SK-N-MC (cell line): ENCODE measurements around the gene ULK4.

ENCODE experiments used
- EZH2 ChIP-seq: fragments of 200-600 bp; sonication (generic); IDR thresholded peaks from one replicate; pipeline ENCODE4 v1.6.1; 2017; ENCODE audit warnings: antibody characterized with exemption
- FOXP2 ChIP-seq: optimal IDR thresholded peaks from 2 replicates; pipeline ENCODE3; 2011; ENCODE audit warnings: mild to moderate bottlenecking, moderate library complexity; ENCODE audit not compliant: insufficient read depth; ENCODE audit errors: extremely low read length, control extremely low read depth
- POLR2AphosphoS5 ChIP-seq: IDR thresholded peaks from 2 replicates; pipeline ENCODE4 v1.6.1; 2012; ENCODE audit warnings: mild to moderate bottlenecking, low read depth, low read length, borderline replicate concordance

- no peak for TF ChIP-seq EZH2
- no peak for TF ChIP-seq POLR2AphosphoS5
- TF ChIP-seq FOXP2: no peak
These were observed 383.1 kb downstream of the ULK4 start for GRCh38 chr3:41578798-41579197.
